ENCODE measurements around the gene NME7. TPM values are rescaled to one million over a fixed set of nuclear protein-coding genes. Genes with fewer than 3 reads are reported as not detected.

NME7 gene
- total RNA-seq, 2 donors from 2014 or later: 8.8 to 10.8 TPM

DNA sequence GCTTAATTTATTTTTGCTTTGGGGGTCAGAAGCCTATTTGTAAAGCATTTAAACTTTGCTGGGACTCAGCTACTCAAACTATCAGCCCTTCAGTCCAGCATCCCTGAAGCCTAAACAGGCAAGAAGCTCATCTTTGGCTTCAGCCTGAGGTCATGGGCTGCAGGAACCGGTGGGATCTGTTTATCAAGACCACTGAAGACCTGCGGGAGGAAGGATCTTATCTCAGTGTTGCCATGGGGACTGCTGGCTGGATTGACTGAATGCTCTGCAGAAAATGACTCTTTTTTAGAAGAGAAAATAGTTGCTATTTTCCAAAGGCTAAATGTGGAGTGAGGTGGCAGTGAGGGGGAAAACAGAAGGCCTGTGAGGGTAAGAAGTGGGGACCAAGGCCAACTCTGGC is 281.7 kb downstream of the NME7 start:
- no peak for DNase-seq (ENCODE audit: low spot score)
- Mint-ChIP-seq H3K4me3 (no peak overlapping the region), H3K9me3 (no peaks in the 10 kb centered on the region), H3K36me3 (no peaks in the 10 kb centered on the region), H3K4me1 (ENCODE audit: low read depth in 2 of 2) (peaks cover 3 to 5% of the 10 kb centered on the region in 2 donors), H3K27ac (no peak overlapping the region), H3K27me3 (peaks cover 3 to 5% of the 10 kb centered on the region in 2 donors)
- no peak for ATAC-seq

Other genes with a start within 250 kb of the NME7 start
- gene BLZF1, start 398 bp upstream of the NME7 start, total RNA-seq: 10 to 100 TPM; 13.9 to 14.3 TPM
- gene CCDC181, start 59.7 kb upstream of the NME7 start, total RNA-seq: under 1 TPM; 0.14 to 0.31 TPM
- 1 to 10 TPM; 6.3 to 8.0 TPM for gene SLC19A2, start 118.1 kb upstream of the NME7 start, total RNA-seq
- gene F5, start 218.7 kb upstream of the NME7 start, total RNA-seq: under 1 TPM; 0.47 to 0.55 TPM